GM12801 (cell line): ENCODE results near the gene GPR161.

Experiments used
- CTCF ChIP-seq: IDR thresholded peaks from one replicate; pipeline ENCODE4 v1.5.1; 2011; ENCODE audit warnings: control low read depth; ENCODE audit not compliant: insufficient read length; ENCODE audit errors: extremely low read depth

The GPR161 gene

DNA sequence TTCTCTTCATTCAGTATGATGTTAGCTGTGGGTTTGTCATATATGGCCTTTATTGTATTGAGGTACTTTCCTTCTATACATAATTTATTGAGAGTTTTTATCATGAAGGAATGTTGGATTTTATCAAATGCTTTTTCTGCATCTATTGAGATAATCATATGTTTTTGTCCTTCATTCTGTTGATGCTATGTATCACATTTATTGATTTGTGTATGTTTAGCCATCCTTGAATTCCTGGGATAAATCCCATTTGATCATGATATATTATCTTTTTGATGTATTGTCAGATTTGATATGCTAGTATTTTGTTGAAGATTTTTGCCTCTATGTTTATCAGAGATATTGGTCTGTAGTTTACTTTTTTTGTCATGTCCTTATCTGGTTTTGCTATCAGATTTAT, 20.9 kb upstream of the GPR161 start:
- no peak for TF ChIP-seq CTCF

GRCh38 chr1:168155910-168156309, 19.2 kb upstream of the GPR161 start:
- no peak for TF ChIP-seq CTCF

- TF ChIP-seq CTCF: no peak
Observed at GRCh38 chr1:168151935-168152334, 15.2 kb upstream of the GPR161 start.

GRCh38 chr1:168150283-168150682, 13.6 kb upstream of the GPR161 start:
- no peak for TF ChIP-seq CTCF

- no peak for TF ChIP-seq CTCF
Observed at GRCh38 chr1:168148916-168149315, 12.2 kb upstream of the GPR161 start.

- no peak for TF ChIP-seq CTCF
Observed at GRCh38 chr1:168146626-168147025, 9.9 kb upstream of the GPR161 start.

GRCh38 chr1:168146160-168146539, 9.4 kb upstream of the GPR161 start:
- no peak for TF ChIP-seq CTCF
